HG03095 (cell line): ENCODE results near the gene TPO.

Experiments used
- ATAC-seq: cut with Tn5 transposase; IDR thresholded peaks from one replicate; pipeline ENCODE4 v1.9.1; 2021; ENCODE audit warnings: moderate library complexity; ENCODE audit not compliant: unreplicated experiment

TPO gene

GRCh38 chr2:1518331-1518803 lies 105.1 kb downstream of the TPO start:
- ATAC-seq = no peak

- no peak for ATAC-seq
These were observed 105.7 kb downstream of the TPO start for GRCh38 chr2:1518867-1519530.

- no peak for ATAC-seq
These were observed 108.1 kb downstream of the TPO start for GRCh38 chr2:1521191-1521877.

- no peak for ATAC-seq
These were observed 108.9 kb downstream of the TPO start for GRCh38 chr2:1521878-1522830.

GRCh38 chr2:1527153-1527992 lies 114.1 kb downstream of the TPO start:
- no peak for ATAC-seq

- no peak for ATAC-seq
These were observed 115.2 kb downstream of the TPO start for GRCh38 chr2:1528273-1529064.

GRCh38 chr2:1538663-1539062 lies 125.4 kb downstream of the TPO start:
- no peak for ATAC-seq

GRCh38 chr2:1539441-1539840 lies 126.2 kb downstream of the TPO start:
- no peak for ATAC-seq

GRCh38 chr2:1539973-1540372 lies 126.7 kb downstream of the TPO start:
- ATAC-seq = no peak

GRCh38 chr2:1540481-1540880 lies 127.2 kb downstream of the TPO start:
- no peak for ATAC-seq

- ATAC-seq = no peak
These were observed 127.8 kb downstream of the TPO start for GRCh38 chr2:1541040-1541439.

GRCh38 chr2:1541819-1542475 lies 128.7 kb downstream of the TPO start:
- ATAC-seq = no peak

GRCh38 chr2:1542971-1543370 lies 129.7 kb downstream of the TPO start:
- ATAC-seq = no peak

- no peak for ATAC-seq
These were observed 130.7 kb downstream of the TPO start for GRCh38 chr2:1543776-1544477.

GRCh38 chr2:1544478-1545069 lies 131.3 kb downstream of the TPO start:
- ATAC-seq = no peak

- ATAC-seq = no peak
These were observed 132.8 kb downstream of the TPO start for GRCh38 chr2:1546023-1546591.

GRCh38 chr2:1546901-1547300 lies 133.6 kb downstream of the TPO start:
- no peak for ATAC-seq
